Loucy (cell line): ENCODE measurements around the gene PPP4R4.

ENCODE experiments used
- CTCF ChIP-seq: fragments of 200-600 bp; sonication (generic); conservative IDR thresholded peaks from 2 replicates; pipeline ENCODE4 v1.5.1; 2014; ENCODE audit warnings: mild to moderate bottlenecking, antibody characterized with exemption, low read length
- EZH2phosphoT487 ChIP-seq: fragments of 200-600 bp; IDR thresholded peaks from 2 replicates; pipeline ENCODE4 v1.6.1; 2018; ENCODE audit warnings: antibody characterized with exemption, mild to moderate bottlenecking, moderate library complexity, borderline replicate concordance

GRCh38 chr14:94196057-94196456, 21.9 kb downstream of the PPP4R4 start:
- TF ChIP-seq CTCF, result no peak
- no peak for TF ChIP-seq EZH2phosphoT487
